BLaER1 treated with 17β-estradiol and CSF1 and Interleukin-3, amounts not matched to agents 10 nM and 100 nM (cell line): ENCODE data around the gene OSBPL5.
A peak's percentile ranks its signal among the peaks of the same experiment; 100 is the strongest.

Experiments
- H3K27ac ChIP-seq, 11 experiments: shearing (Covaris generic); formaldehyde crosslinking; 2 replicates each; pipeline ENCODE4 v1.8.1; 2022
- H3K27me3 ChIP-seq, 11 experiments: shearing (Covaris generic); formaldehyde crosslinking; 2 replicates each; pipeline ENCODE4 v1.8.1; 2022
- H3K36me3 ChIP-seq, 11 experiments: shearing (Covaris generic); formaldehyde crosslinking; 2 replicates each; pipeline ENCODE4 v1.8.1; 2022
- H3K4me1 ChIP-seq, 10 experiments: shearing (Covaris generic); formaldehyde crosslinking; 2 replicates each; pipeline ENCODE4 v1.8.1; 2022
- H3K4me2 ChIP-seq, 11 experiments: shearing (Covaris generic); formaldehyde crosslinking; 2 replicates each; pipeline ENCODE4 v1.8.1; 2022
- H3K4me3 ChIP-seq, 10 experiments: shearing (Covaris generic); formaldehyde crosslinking; 2 replicates each; pipeline ENCODE4 v1.8.1; 2022
- H3K9ac ChIP-seq, 11 experiments: shearing (Covaris generic); formaldehyde crosslinking; 2 replicates each; pipeline ENCODE4 v1.8.1; 2022
- H3K9me3 ChIP-seq, 11 experiments: shearing (Covaris generic); formaldehyde crosslinking; replicated peaks in 1 of 11; 2 replicates each; pipeline ENCODE4 v1.8.1; 2022
- H4K20me1 ChIP-seq, 11 experiments: shearing (Covaris generic); formaldehyde crosslinking; 2 replicates each; pipeline ENCODE4 v1.8.1; 2022
- Cebpa-rat ChIP-seq, 11 experiments: shearing (Covaris generic); IDR thresholded peaks; 2 replicates each; pipeline ENCODE4 v1.8.1; 2022

OSBPL5 gene

GRCh38 chr11:3092603-3093141, 72.4 kb downstream of the OSBPL5 start:
- H3K27me3 ChIP-seq = no peaks in the 10 kb centered on the region
- H3K9ac ChIP-seq = peak overlapping the region in 2 of 11 experiments; percentile 5 to 14; a peak in 1 of 22 replicates
- no peak for TF ChIP-seq Cebpa-rat (IDR thresholded peaks at IDR 0.05)
- H3K4me3 ChIP-seq = no peak overlapping the region
- no peak overlapping the region for H3K4me2 ChIP-seq
- no peaks in the 10 kb centered on the region for H3K9me3 ChIP-seq
- peaks cover 0 to 57% (median 23%) of the 10 kb centered on the region in 11 experiments; a peak in 13 of 22 replicates for H3K36me3 ChIP-seq
- H3K27ac ChIP-seq = no peak overlapping the region
- H3K4me1 ChIP-seq = peaks cover 5 to 22% (median 11%) of the 10 kb centered on the region in 10 experiments; a peak in 19 of 20 replicates
- H4K20me1 ChIP-seq = peaks cover 0 to 62% (median 0%) of the 10 kb centered on the region in 11 experiments; a peak in 7 of 22 replicates

- Histone ChIP-seq H3K4me2 (peak overlapping the region in 1 of 11 experiments; percentile 49; a peak in 1 of 22 replicates), H4K20me1 (peaks cover 0 to 66% (median 0%) of the 10 kb centered on the region in 11 experiments; a peak in 7 of 22 replicates), H3K4me3 (no peak overlapping the region), H3K9me3 (no peaks in the 10 kb centered on the region), H3K27ac (no peak overlapping the region), H3K27me3 (no peaks in the 10 kb centered on the region), H3K9ac (no peak overlapping the region; a peak in 1 of 22 replicates), H3K36me3 (peaks cover 0 to 57% (median 23%) of the 10 kb centered on the region in 11 experiments; a peak in 13 of 22 replicates), H3K4me1 (peaks cover 5 to 25% (median 11%) of the 10 kb centered on the region in 10 experiments; a peak in 19 of 20 replicates)
- TF ChIP-seq Cebpa-rat (IDR thresholded peaks at IDR 0.05) = no peak
These were observed 73.1 kb downstream of the OSBPL5 start for GRCh38 chr11:3091846-3092602.

- H3K36me3 ChIP-seq = peaks cover 0 to 55% (median 23%) of the 10 kb centered on the region in 11 experiments; a peak in 13 of 22 replicates
- no peaks in the 10 kb centered on the region for H3K9me3 ChIP-seq
- H3K4me3 ChIP-seq = no peak overlapping the region
- no peak overlapping the region for H3K9ac ChIP-seq
- no peaks in the 10 kb centered on the region for H3K27me3 ChIP-seq
- H3K4me2 ChIP-seq = peak overlapping the region in 1 of 11 experiments; percentile 49; a peak in 1 of 22 replicates
- peaks cover 0 to 68% (median 0%) of the 10 kb centered on the region in 11 experiments; a peak in 7 of 22 replicates for H4K20me1 ChIP-seq
- peaks cover 5 to 25% (median 11%) of the 10 kb centered on the region in 10 experiments; a peak in 19 of 20 replicates for H3K4me1 ChIP-seq
- no peak for TF ChIP-seq Cebpa-rat (IDR thresholded peaks at IDR 0.05)
- H3K27ac ChIP-seq = no peak overlapping the region
These were observed 73.8 kb downstream of the OSBPL5 start for GRCh38 chr11:3091081-3091845.

- H3K4me1 ChIP-seq = peaks cover 5 to 25% (median 11%) of the 10 kb centered on the region in 10 experiments; a peak in 19 of 20 replicates
- no peaks in the 10 kb centered on the region for H3K27me3 ChIP-seq
- no peaks in the 10 kb centered on the region for H3K9me3 ChIP-seq
- H3K27ac ChIP-seq = no peak overlapping the region
- peaks cover 0 to 72% (median 0%) of the 10 kb centered on the region in 11 experiments; a peak in 7 of 22 replicates for H4K20me1 ChIP-seq
- peaks cover 0 to 46% (median 16%) of the 10 kb centered on the region in 11 experiments; a peak in 13 of 22 replicates for H3K36me3 ChIP-seq
- no peak overlapping the region for H3K4me3 ChIP-seq
- no peak for TF ChIP-seq Cebpa-rat (IDR thresholded peaks at IDR 0.05)
- H3K4me2 ChIP-seq = no peak overlapping the region
- H3K9ac ChIP-seq = no peak overlapping the region
These were observed 74.8 kb downstream of the OSBPL5 start for GRCh38 chr11:3090096-3090901.

- no peaks in the 10 kb centered on the region for H3K9me3 ChIP-seq
These were observed 75.7 kb downstream of the OSBPL5 start for GRCh38 chr11:3089236-3090061.

GRCh38 chr11:3088806-3089205, 76.3 kb downstream of the OSBPL5 start:
- Histone ChIP-seq H3K36me3 (peaks cover 0 to 34% (median 8%) of the 10 kb centered on the region in 11 experiments; a peak in 11 of 22 replicates), H3K27ac (peak overlapping the region in 1 of 11 experiments; percentile 26; a peak in 1 of 22 replicates), H4K20me1 (peaks cover 0 to 66% (median 0%) of the 10 kb centered on the region in 11 experiments; a peak in 7 of 22 replicates), H3K27me3 (no peaks in the 10 kb centered on the region), H3K9ac (peak overlapping the region in 3 of 11 experiments; percentile 11 to 43 (median 17); a peak in 2 of 22 replicates), H3K4me2 (peak overlapping the region in 6 of 11 experiments; percentile 45 to 81 (median 74); a peak in 8 of 22 replicates), H3K4me1 (peaks cover 5 to 25% (median 11%) of the 10 kb centered on the region in 10 experiments; a peak in 19 of 20 replicates), H3K9me3 (no peaks in the 10 kb centered on the region), H3K4me3 (no peak overlapping the region)
- no peak for TF ChIP-seq Cebpa-rat (IDR thresholded peaks at IDR 0.05)

More at GRCh38 chr11:3089236-3090061, 75.7 kb downstream of the OSBPL5 start:
- H3K4me2 ChIP-seq = no peak overlapping the region; a peak in 1 of 22 replicates
- peaks cover 0 to 72% (median 0%) of the 10 kb centered on the region in 11 experiments; a peak in 7 of 22 replicates for H4K20me1 ChIP-seq
- no peak overlapping the region for H3K4me3 ChIP-seq
- H3K27ac ChIP-seq = peak overlapping the region in 1 of 11 experiments; percentile 26; a peak in 1 of 22 replicates
- no peak for TF ChIP-seq Cebpa-rat (IDR thresholded peaks at IDR 0.05)
- H3K4me1 ChIP-seq = peaks cover 5 to 25% (median 11%) of the 10 kb centered on the region in 10 experiments; a peak in 19 of 20 replicates
- H3K27me3 ChIP-seq = no peaks in the 10 kb centered on the region
- peaks cover 0 to 41% (median 14%) of the 10 kb centered on the region in 11 experiments; a peak in 13 of 22 replicates for H3K36me3 ChIP-seq
- H3K9ac ChIP-seq = peak overlapping the region in 1 of 11 experiments; percentile 17; a peak in 1 of 22 replicates
